ENCODE data around the gene MYO18A.

- TF ChIP-seq, protein P1, sequence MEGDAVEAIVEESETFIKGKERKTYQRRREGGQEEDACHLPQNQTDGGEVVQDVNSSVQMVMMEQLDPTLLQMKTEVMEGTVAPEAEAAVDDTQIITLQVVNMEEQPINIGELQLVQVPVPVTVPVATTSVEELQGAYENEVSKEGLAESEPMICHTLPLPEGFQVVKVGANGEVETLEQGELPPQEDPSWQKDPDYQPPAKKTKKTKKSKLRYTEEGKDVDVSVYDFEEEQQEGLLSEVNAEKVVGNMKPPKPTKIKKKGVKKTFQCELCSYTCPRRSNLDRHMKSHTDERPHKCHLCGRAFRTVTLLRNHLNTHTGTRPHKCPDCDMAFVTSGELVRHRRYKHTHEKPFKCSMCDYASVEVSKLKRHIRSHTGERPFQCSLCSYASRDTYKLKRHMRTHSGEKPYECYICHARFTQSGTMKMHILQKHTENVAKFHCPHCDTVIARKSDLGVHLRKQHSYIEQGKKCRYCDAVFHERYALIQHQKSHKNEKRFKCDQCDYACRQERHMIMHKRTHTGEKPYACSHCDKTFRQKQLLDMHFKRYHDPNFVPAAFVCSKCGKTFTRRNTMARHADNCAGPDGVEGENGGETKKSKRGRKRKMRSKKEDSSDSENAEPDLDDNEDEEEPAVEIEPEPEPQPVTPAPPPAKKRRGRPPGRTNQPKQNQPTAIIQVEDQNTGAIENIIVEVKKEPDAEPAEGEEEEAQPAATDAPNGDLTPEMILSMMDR (IDR thresholded peaks at IDR 0.05; ENCODE audit: insufficient read depth, low read depth, low read length), result no peak
- TF ChIP-seq EZH2 (IDR thresholded peaks at IDR 0.05; ENCODE audit: insufficient read depth, low read length), result no peak
These were observed 99.2 kb downstream of the MYO18A start for GRCh38 chr17:29080965-29081364.
